GM12873 (cell line): Measurements from ENCODE around the gene NSG1.

Experiments
- TF ChIP-seq, protein P1 (sequence below): IDR thresholded peaks from 2 replicates; pipeline ENCODE4 v1.5.1; 2012; ENCODE audit warnings: low read depth, mild to moderate bottlenecking, moderate library complexity, low read length, control low read depth; ENCODE audit not compliant: insufficient read depth; ENCODE audit errors: missing control alignments

Gene NSG1

DNA sequence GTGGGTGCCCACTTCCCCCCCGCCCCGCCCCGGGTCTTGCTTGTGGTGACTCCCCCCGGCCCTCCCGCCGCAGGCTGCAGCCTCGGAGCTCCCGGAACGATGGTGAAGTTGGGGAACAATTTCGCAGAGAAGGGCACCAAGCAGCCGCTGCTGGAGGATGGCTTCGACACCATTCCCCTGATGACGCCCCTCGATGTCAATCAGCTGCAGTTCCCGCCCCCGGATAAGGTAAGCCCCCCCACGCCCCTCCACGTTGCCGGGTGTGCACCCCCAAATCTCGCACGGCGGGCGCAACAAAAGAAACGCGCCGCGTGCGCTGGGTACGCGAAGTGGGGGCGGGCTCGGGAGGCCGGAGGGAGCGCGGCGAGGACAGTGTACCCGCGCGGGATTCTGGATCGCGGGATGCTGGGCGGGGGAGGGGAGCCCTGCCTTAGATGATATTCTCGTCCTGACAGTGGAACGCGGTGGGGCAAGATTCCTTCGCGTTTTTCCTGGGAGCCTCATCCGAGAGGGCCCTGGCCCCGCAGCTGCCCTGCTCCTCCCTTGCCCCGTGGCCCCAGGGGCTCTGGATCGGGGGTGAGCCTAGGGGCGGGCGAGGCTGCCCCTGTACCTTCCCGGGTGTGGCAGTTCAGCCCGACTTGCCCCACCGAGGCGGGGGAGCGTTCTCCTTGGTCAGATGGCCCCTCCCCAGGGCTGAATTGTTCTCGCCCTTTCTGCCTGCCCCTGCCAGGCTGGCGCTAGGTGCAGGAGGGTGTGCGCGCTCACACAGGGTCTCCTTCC is 819 bp downstream of the NSG1 start:
- TF ChIP-seq, protein P1, sequence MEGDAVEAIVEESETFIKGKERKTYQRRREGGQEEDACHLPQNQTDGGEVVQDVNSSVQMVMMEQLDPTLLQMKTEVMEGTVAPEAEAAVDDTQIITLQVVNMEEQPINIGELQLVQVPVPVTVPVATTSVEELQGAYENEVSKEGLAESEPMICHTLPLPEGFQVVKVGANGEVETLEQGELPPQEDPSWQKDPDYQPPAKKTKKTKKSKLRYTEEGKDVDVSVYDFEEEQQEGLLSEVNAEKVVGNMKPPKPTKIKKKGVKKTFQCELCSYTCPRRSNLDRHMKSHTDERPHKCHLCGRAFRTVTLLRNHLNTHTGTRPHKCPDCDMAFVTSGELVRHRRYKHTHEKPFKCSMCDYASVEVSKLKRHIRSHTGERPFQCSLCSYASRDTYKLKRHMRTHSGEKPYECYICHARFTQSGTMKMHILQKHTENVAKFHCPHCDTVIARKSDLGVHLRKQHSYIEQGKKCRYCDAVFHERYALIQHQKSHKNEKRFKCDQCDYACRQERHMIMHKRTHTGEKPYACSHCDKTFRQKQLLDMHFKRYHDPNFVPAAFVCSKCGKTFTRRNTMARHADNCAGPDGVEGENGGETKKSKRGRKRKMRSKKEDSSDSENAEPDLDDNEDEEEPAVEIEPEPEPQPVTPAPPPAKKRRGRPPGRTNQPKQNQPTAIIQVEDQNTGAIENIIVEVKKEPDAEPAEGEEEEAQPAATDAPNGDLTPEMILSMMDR, result no peak

DNA sequence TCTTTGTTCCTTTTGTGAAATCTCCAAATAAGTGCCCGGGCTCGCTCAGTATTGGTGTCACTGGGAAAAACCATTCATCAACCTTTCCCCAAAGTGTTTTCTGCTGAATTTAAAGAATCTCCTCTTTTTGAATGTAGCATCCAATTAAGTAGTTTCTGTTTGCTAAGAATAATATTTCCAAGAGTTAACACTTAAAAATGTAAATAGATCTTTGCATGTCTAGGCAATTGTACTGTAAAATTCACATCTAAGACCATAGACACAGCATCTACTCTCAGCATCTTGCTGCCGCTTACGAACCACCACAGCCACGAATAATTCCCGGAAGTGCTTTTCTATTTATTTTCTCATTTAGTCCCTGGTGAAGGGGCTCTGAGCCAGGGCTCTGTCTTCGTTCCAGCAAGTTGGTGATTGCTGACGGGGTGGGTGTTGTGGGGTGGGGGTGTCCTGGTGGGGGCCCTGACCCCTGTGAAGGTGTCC is 1.4 kb downstream of the NSG1 start:
- TF ChIP-seq, protein P1, result no peak

DNA sequence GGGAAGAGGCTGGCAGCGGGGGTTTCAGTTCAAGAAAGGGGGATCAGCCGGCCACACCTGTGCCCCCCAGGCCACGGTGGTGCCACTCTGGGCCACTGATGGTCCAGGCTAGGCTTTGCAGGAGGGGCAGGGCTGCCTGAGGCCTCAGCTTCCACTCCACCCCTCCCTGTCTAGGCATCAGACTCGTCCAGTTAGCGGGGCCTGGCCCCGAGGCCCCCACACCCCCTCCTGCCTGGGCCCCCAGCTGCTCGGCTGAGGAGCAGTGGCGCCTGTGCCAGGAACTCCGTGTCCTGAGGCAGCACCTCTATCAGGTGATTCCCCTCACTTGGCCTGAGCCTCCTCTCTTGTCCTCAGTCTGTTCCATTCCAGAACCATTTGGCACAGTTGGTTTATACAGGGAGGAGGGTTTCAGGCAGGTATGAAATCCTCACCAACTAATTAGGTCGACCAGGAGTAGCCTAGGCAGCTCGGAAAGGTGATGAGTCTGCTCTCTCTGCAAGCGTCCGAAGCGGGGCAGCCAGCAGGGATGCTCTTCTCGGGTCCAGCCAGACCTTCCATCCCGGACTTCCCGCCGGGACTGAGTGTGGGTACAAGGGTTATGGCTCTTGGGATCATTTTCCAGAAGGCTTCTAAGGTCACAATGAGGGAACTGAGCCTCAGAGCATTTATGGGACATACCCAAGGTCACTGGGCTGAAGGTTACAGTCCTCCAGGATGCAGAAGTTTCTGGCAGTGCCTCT is 2.1 kb downstream of the NSG1 start:
- TF ChIP-seq, protein P1, result no peak

DNA sequence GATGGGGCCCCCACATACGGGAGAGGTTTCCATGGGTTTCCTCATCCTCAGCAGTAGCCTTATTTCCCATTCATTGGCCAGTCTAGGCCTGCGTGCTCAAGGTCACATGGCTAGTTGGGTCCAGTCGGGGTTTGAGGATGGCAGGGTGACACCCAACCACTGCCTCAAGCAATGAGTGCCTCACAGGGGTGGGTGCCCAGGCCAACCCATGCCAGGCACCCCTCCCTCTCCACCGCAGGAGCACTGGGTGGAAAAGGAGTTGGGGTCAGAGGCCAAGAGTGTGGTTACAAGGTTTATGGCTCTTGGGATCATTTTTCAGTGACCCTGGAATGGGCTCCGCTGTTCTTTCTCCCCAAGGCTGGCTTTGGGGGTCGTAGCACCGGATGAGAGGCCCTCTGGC is 3.1 kb downstream of the NSG1 start:
- TF ChIP-seq, protein P1, result no peak

DNA sequence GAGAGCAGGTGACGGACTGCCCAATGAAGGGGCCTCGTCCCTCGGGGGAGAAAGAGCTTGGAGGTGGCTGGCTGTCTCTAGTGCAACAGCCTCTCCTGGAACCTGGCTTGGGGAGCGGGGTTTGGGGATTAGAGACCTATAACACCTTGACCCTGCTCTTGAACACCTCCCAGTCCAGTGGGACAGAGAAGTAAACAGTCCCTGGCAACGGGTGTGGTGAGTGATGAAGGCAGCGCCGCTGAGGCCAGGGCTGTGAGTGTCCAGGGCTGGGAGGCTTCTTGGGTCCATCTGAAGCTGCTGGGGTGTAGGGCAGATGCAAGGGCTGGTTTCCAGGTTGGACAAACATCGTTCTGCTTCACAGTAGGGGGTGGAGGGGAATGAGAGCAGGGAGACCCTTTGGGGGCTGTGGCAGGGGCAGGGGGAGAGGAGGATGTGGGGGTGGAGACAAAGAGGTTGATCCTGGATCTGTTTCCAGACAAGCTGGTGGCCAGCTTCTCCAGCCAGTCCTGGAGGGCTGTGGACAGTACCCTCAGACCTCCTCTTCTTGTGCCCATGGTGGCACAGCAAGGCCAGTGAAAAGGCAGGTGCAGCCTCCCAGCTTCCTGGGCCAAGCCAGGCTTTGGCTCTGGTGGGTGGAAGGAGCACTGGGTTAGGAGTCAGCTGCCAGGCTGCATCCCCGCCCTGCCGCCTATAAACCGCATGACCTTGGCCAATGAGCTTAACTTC is 3.8 kb downstream of the NSG1 start:
- TF ChIP-seq, protein P1, result no peak

DNA sequence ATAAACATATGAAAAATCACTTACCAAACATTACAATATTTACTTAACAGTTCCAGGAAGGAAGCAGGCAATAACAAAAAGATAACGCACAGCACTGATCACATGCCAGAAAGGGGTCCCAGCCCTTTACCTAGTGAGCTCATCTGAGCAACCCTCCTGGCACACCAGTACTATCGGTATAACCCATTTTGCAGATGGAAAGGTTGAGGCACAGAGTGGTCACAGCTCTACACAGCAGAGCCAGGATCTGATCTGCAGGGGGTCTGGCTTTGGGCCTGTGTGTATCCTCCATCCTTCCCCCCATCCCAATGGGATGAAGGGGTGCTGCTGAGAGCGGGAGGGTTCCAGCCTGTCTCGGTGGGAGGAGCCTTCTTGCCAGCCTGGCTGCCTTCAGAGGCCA is 5.0 kb downstream of the NSG1 start:
- TF ChIP-seq, protein P1, result no peak
